ENCODE measurements around the gene QSOX2. TPM values are rescaled to one million over a fixed set of nuclear protein-coding genes. Genes with fewer than 3 reads are reported as not detected.

The QSOX2 gene
- total RNA-seq, 1 experiment from 2014 or later = 9.9 TPM

- Histone ChIP-seq H3K36me3 (ENCODE audit: low read depth, low read length) (no peaks in the 10 kb centered on the region), H3K4me1 (ENCODE audit: insufficient read depth, low read length) (no peaks in the 10 kb centered on the region), H4K20me1 (ENCODE audit: low read length) (no peaks in the 10 kb centered on the region), H3F3A (ENCODE audit: low read length, unreplicated experiment) (no peaks in the 10 kb centered on the region), H3K4me2 (ENCODE audit: low read length) (no peak overlapping the region), H3K27me3 (ENCODE audit: low read length) (peaks cover 16% of the 10 kb centered on the region), H3K9me2 (replicated peaks; ENCODE audit: low read length) (no peaks in the 10 kb centered on the region), H3K4me3 (ENCODE audit: low read length) (no peak overlapping the region), H3K79me2 (ENCODE audit: low read length) (no peaks in the 10 kb centered on the region), H3K9ac (ENCODE audit: low read length) (no peak overlapping the region), H3K9me3 (ENCODE audit: low read length) (no peaks in the 10 kb centered on the region), H2AFZ (ENCODE audit: low read length) (no peak overlapping the region), H3K27ac (ENCODE audit: low read length) (no peak overlapping the region)
- no peak for ATAC-seq
- ChIA-PET CTCF (no interaction called here), POLR2A (ENCODE audit: unreplicated experiment) (no interaction called here)
- BruUV-seq (replicated peaks) = no TSS peak
- no peak for DNase-seq
- intact Hi-C loops (cut with micrococcal nuclease) = no loop called here
- TF ChIP-seq EZH2 (IDR thresholded peaks at IDR 0.05; ENCODE audit: low read length, unreplicated experiment) = no peak
- no peak for TF ChIP-seq CTCF (conservative IDR thresholded peaks at IDR 0.05; ENCODE audit: low read depth, low read length)
- no peak for TF ChIP-seq EZH2phosphoT487 (IDR thresholded peaks at IDR 0.05; ENCODE audit: borderline replicate concordance, low read length)
Measured at GRCh38 chr9:136187683-136188586, 57.7 kb downstream of the QSOX2 start.

- intact Hi-C loops (cut with micrococcal nuclease) = no loop called here
- ChIA-PET CTCF (no interaction called here), POLR2A (ENCODE audit: unreplicated experiment) (no interaction called here)
- no peak overlapping the region for H3K4me2 ChIP-seq (ENCODE audit: low read length)
- TF ChIP-seq CTCF (conservative IDR thresholded peaks at IDR 0.05; ENCODE audit: low read depth, low read length) (no peak), EZH2phosphoT487 (IDR thresholded peaks at IDR 0.05; ENCODE audit: borderline replicate concordance, low read length) (no peak)
- no peaks in the 10 kb centered on the region for H3K79me2 ChIP-seq (ENCODE audit: low read length)
- no peak overlapping the region for H3K4me3 ChIP-seq (ENCODE audit: low read length)
- no peaks in the 10 kb centered on the region for H3K36me3 ChIP-seq (ENCODE audit: low read depth, low read length)
- no peak overlapping the region for H2AFZ ChIP-seq (ENCODE audit: low read length)
- H3K9me3 ChIP-seq (ENCODE audit: low read length) = no peaks in the 10 kb centered on the region
- H3F3A ChIP-seq (ENCODE audit: low read length, unreplicated experiment) = no peaks in the 10 kb centered on the region
- no TSS peak for BruUV-seq (replicated peaks)
- H3K4me1 ChIP-seq (ENCODE audit: insufficient read depth, low read length) = no peaks in the 10 kb centered on the region
- H3K9me2 ChIP-seq (replicated peaks; ENCODE audit: low read length) = no peaks in the 10 kb centered on the region
- no peak overlapping the region for H3K9ac ChIP-seq (ENCODE audit: low read length)
- peaks cover 14% of the 10 kb centered on the region for H3K27me3 ChIP-seq (ENCODE audit: low read length)
- no peaks in the 10 kb centered on the region for H4K20me1 ChIP-seq (ENCODE audit: low read length)
- H3K27ac ChIP-seq (ENCODE audit: low read length) = no peak overlapping the region
- ATAC-seq = no peak
- DNase-seq = no peak
Measured at GRCh38 chr9:136187197-136187596, 58.4 kb downstream of the QSOX2 start.

GRCh38 chr9:136186386-136186785 lies 59.2 kb downstream of the QSOX2 start:
- no peak for TF ChIP-seq EZH2 (IDR thresholded peaks at IDR 0.05; ENCODE audit: low read length, unreplicated experiment)
- no peaks in the 10 kb centered on the region for H3K4me1 ChIP-seq (ENCODE audit: insufficient read depth, low read length)
- DNase-seq = no peak
- no peaks in the 10 kb centered on the region for H3K9me3 ChIP-seq (ENCODE audit: low read length)
- H3K27me3 ChIP-seq (ENCODE audit: low read length) = peaks cover 9% of the 10 kb centered on the region
- ATAC-seq = no peak
- H3F3A ChIP-seq (ENCODE audit: low read length, unreplicated experiment) = no peaks in the 10 kb centered on the region
- POLR2A ChIA-PET (ENCODE audit: unreplicated experiment) = no interaction called here
- no peaks in the 10 kb centered on the region for H3K9me2 ChIP-seq (replicated peaks; ENCODE audit: low read length)
- no TSS peak for BruUV-seq (replicated peaks)
- no peaks in the 10 kb centered on the region for H3K79me2 ChIP-seq (ENCODE audit: low read length)
- CTCF ChIA-PET = no interaction called here
- intact Hi-C loops (cut with micrococcal nuclease) = no loop called here
- H2AFZ ChIP-seq (ENCODE audit: low read length) = no peak overlapping the region
- no peak overlapping the region for H3K9ac ChIP-seq (ENCODE audit: low read length)
- no peak overlapping the region for H3K4me3 ChIP-seq (ENCODE audit: low read length)
- H3K4me2 ChIP-seq (ENCODE audit: low read length) = no peak overlapping the region
- H4K20me1 ChIP-seq (ENCODE audit: low read length) = no peaks in the 10 kb centered on the region
- H3K36me3 ChIP-seq (ENCODE audit: low read depth, low read length) = no peaks in the 10 kb centered on the region
- H3K27ac ChIP-seq (ENCODE audit: low read length) = no peak overlapping the region

All from PC-3 (cell line).